NCI-H774 (cell line): ENCODE measurements around the gene TGFBR3L.
"Not testable (repeated sequence)": the region's sequence is repeated elsewhere in the genome, so short reads cannot be mapped to it uniquely, and the experiment has no call there.

Source experiments
- DNase-seq: peaks from one replicate; lab custom pipeline; 2025; lab: John Stamatoyannopoulos, UW

Gene TGFBR3L

DNA sequence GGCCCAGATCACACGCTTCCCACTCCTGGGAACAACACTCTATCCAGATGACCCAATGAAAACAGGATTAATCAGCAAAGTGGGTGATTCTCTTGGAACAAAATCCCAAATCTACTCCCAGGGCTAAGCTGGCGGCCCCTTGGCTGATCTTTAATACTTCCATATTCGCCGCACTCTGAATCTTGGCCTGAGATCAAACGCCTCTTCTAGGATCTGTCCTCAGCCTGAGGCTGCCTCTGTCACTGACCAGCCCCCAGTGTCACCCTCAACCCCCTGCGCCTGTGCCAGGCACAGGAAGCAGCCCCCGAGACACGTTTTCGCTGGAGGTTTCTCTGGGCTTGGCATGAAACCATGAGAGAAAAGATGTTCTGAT is 13.7 kb downstream of the TGFBR3L start:
- no peak for DNase-seq

DNA sequence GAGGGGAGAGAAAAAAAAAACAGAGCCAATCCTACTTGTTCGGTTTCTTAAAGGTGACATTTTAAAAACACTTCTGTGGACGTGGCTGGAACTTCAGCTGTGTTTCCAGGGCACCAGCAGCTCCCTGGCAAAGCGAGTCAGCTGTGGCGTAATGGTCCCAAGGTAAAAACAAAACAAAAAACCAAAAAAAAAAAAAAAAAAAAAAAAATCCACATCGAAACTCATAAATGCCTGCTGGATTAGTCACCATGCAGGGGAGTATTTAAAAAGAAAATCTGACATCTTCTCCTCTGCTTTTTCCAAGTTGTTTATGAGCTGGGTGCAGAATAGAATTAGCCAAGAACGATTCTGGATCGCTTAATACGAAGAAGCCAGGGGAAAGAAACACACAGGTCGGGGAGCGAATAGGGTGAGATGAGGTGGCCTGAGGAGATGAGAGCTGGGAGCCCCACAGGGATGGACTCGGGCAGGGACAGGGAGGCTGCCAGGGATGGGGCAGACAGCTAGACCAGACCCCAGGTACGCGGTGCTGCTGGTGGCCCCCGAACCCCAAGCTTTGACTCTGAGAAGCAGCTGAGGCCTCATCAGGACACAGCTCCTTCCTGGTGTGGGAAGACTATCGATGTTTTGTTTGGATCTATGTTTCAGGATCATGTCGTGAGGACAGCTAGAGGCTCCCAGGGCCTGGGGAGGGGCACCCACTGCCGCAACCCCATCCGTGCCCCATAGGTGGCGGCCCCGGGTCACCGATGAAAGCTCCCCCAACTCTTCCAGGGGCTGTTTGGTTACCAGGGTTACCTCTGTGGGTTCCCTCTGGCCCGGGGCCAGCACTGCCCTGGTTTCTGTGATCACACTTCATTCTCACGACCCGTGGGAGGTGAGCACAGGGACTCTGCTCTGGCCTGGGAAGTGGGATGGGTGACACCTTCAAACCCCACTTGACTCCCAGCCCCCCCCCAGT is 14.4 kb downstream of the TGFBR3L start:
- no peak for DNase-seq

DNA sequence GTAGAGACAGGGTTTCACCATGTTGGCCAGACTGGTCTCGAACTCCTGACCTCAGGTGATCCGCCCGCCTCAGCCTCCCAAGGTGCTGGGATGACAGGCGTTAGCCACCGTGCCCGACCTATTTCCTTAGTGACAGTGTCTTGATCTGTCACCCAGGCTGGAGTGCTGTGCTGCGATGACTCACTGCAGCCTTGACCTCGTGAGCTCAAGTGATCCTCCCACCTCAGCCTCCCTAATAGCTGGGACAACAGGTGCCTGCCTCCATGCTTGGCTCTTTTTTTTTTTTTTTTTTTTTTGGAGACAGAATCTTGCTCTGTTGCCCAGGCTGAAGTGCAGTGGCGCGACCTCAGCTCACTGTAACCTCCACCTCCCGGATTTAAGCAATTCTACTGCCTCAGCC is 15.4 kb downstream of the TGFBR3L start:
- DNase-seq: not testable (repeated sequence)

DNA sequence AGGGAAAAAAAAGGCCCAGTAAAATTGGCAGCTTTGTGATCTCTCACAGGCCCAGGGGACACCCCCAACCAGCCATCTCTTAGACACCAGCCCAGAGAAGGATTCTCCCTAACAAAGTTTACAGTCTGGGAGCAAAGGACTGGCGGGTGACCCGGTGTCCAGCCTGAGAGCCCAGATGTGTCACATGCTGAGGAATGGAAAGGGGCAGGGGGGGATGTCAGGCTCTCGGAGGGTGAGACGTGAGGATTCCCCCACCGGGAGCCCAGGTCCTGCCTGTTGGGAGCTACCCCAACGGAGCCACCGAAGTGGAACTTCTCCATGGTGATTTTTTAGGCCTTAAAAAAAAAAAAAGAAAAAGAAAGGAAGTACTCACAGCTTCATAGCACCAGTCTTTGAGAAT is 16.1 kb downstream of the TGFBR3L start:
- no peak for DNase-seq

DNA sequence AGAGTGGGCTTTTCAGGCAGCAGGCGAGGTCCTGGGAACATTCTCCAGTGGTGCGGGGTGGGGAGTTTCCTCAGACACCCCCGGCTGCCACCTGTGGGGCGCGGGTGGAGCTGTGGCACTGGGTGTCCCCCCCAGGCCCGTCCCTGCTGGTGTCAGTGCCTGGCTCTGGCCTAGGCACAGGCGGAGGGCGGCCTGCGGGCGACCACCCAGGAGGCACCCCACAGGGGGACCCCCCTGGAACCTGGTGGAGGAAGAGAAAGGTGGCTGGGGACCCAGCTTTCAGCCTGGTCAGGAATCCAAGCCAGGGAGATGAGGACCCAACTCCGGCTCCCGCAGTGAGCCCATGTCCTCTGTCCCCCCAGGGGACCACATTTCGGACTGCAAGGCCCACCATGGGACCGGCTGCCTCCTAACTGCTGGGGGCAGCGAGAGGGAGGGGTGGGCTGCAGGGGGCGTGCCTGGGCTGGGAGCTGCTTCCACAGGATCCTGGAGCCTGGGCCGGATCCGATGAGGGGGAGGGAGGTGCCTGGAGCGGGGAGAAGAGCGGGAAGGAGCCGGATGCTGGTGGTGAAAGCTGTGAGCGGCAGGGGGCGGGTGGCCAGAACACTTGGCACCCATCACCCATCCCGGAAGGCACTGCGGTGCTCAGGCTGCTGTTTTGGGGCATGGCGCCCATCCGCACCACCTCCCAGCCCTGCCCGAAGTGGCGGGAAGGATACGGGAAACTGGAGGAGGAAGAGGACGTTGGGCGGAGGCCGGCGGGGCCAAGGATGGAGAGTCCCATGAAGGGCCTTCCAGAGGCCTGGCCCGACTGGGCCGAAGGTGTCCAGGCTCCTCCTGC is 16.8 kb downstream of the TGFBR3L start:
- DNase-seq: no peak

DNA sequence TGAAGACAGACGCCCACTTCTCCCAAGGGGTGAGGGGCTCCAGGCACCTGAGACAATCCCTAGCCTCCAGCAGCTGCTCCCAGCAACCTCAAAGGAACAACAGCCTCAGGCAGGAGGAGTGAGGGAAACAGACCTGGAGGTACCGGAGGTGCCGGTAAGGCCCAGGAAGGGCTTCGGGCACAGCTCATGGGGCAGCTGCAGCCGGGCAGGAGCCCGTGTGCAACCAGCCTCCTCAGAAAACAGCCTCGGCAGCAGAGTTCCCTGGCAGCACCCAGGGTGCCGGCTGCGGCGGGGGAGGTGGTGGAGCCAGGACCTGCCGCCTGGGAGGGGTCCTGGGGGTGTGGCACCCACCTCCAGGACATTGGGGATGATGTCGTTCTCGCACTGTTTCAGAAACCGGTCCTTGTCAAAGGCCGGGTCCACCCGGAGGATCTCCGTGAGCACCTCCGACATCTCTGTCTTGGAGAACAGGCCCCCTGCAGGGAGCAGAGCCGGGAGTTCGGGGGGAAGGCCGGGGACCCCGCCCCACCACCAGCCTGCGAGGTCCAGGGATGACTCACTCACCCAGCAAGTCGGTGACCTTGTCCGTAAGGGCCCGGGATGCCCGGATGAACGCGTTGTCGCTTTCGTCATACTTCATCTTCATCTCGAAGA is 17.8 kb downstream of the TGFBR3L start:
- DNase-seq: no peak

DNA sequence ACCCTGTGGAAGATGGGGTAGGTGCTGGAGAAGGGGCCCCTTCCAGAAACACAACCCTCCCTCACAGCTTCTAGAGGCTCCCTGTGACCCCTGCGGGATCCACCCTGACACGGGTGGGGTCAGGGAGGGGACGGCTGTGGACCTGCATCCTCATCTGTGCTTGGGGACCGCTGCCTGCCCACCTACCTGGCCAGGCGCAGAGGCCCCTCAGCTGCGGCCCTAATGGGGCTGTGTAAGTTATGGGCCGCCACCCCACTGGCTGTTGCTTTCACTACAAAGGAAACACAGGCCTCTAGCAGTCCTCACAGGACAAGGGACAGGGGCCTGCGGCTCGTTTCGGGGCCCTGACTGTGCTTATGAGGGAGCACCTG is 18.3 kb downstream of the TGFBR3L start:
- DNase-seq: no peak

DNA sequence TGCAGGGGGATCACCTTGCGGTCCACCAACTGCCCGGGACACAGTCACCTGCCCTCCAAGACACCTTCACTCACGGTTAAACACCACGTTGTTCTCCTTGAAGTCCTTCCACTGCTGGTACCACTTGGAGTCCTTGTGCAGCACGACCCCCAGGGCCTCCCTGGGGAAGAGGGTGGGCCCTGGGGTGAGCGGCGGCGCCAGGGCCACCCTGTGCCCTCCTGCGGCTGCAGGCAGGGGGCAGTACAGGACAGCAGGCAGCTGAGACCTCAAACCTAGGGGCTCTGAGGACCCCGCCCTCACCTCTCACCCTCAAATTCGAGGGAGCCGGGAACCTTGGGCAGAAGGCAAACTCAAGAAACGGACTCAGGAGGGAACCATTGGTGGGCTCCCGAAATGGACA is 18.8 kb downstream of the TGFBR3L start:
- no peak for DNase-seq

DNA sequence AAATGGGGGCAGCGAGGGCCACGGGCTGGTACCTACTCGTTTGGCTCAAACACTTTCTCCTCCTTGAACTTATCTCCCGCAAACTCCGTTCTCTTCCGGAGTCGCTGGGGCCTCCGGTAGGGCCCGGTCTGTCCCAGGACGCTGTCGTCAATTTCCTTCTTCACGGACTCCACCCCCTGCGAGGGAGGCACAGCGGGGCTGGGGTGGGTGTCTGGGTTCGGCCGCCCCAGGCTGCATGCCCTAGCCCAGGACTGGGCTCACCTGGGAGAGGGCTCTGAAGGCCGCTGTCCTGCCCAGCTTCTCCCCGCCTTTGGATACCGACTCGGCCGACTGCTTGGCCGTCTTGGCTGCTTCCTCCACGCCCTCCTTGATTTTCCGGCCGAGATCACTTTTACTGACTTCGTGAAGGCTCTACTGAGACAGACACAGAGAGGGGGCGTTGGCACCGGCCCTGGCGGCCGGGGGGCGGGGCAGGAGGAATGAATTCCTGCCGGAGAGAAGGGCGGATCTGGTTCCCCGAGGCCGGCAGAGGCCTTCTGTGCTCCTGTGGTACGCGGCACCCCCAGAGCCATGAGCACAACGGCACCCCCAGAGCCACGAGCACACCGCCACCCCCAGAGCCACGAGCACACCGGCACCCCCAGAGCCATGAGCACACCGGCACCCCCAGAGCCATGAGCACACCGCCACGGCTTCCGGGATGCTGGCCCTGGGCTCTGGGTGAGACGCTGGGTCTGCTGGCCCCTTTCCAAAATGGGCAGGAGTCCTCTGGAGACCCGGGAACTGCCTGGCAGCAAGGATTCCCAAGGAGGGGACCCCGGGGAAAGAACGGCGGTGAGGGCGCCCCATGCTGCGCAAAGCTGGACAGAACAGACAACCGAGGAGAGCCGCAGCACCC is 19.4 kb downstream of the TGFBR3L start:
- no peak for DNase-seq

DNA sequence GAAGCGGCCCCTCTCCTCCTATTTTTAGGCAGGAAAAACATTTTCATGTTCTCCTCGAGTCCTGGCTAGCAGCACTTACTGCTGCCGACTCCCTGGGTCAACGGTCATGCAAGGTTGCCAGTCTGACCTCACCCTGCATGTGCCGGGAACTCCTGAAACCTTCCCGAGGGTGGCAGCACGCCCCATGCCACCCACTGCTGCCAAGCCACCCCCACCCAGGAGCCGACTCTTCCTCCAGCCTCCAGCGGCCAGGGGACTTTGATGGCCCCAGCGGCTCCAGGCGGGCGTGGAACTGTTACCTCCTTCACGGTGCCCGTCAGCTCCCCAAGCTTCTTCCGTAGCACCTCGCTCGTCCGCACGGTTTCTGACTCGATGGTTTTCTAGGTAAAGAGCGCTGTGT is 20.1 kb downstream of the TGFBR3L start:
- no peak for DNase-seq

DNA sequence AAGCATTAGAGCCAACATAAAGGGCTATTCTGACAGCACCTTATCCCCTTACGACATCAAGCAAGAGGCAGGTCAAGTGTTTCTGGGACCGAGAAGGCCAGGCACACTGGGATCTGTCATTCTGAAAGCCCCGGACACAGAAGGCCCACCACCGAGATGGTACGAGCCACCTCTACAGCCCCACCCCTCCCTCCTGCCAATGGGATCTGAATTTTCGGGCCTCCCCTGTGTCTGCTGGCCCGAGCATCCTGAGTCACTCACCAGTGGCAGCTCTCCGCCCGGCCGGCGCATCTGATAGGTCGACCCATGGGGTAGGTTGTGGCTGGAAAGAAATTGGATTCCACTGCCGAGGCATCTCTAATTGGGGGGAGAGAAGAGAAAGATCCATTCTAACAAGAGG is 26.2 kb downstream of the TGFBR3L start:
- DNase-seq: no peak

DNA sequence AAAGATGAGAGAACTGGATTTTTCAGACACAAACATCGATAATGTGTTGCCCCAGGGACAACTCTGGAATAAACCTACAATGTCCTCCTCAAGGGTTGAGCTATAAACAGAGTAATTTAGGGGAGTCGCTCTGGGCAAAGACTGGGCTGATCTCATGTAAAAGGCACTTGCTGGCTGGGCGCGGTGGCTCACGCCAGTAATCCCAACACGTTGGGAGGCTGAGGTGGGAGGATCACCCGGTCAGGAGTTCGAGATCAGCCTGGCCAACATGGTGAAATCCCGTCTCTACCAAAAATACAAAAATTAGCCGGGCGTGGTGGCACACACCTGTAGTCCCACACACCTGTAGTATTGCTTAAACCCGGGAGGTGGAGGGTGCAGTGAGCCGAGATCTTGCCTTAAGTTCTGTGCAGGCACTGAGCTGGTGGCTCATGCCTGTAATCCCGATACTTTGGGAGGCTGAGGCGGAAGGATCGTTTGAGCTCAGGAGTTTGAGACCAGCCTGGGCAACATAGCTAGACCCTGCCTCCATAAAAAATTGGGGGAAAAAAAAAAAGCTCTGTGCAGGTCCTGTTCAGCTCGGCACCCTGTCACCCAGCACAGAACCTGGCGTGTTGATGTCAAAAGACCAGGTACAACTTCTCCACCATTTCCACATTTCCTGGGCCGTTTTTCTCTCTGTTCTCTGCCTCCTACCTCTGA is 27.4 kb downstream of the TGFBR3L start:
- no peak for DNase-seq

DNA sequence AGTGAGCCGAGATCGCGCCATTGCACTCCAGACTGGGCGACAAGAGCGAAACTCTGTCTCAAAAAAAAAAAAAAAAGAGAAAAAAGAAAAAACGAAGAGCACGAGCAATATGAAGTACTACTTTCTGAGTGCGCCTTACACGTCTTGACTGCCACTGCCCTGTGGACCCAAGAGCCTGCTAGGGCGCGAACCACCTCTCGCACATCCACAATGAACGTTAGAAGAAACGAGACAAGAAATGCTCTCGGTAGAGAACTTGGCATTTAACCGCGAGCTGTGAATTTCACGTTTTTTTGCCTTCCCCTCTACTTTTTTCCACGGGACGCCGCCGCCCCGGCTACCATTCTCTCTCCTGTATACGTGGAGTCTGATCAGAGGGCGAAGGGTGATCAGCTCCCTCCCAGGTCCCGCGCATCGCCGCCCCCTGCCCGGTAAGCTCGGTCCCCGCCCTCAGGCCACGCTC is 28.4 kb downstream of the TGFBR3L start:
- no peak for DNase-seq

DNA sequence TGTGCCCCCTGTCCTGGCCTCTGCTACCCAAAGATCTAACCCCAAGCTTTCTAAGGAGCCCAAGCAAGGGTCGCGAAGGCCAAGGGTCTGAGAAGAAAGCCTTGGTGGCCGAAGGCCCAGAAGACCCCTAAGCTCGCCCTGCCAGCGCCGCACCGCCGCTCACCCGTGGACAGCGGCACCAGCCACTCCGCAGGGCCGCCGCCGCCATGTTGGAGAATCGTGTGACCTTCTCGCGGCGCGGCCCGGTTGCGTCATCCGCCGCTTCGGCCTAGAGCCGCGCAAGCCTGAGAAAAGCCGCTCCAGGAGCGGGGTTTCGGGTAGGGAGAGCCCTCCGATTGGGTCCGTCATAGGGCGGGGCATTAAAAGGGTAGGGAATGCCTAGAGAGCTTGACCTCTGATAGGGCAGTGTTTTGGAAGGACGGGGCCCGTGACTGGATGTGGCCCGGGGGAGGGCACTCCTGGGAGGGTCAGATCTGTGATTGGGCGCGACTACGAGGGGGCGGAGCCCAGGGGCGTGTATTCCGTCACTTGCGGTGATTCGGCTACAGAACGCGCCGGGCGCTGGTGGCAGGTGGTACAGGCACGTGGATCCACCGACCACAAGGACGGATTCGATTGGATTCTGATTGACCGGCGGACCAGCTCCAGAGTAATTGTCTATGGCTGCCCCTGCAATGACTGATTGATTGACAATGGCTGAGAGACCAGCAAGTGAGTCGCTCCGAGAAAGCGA is 29.0 kb downstream of the TGFBR3L start, which contains the start of gene TIMM44:
TSS of gene TIMM44 (minus strand) at position 223 of the 733 bp plus-strand sequence. CDS start at position 208, 15 bp downstream.
- peak; percentile 99 for DNase-seq

DNA sequence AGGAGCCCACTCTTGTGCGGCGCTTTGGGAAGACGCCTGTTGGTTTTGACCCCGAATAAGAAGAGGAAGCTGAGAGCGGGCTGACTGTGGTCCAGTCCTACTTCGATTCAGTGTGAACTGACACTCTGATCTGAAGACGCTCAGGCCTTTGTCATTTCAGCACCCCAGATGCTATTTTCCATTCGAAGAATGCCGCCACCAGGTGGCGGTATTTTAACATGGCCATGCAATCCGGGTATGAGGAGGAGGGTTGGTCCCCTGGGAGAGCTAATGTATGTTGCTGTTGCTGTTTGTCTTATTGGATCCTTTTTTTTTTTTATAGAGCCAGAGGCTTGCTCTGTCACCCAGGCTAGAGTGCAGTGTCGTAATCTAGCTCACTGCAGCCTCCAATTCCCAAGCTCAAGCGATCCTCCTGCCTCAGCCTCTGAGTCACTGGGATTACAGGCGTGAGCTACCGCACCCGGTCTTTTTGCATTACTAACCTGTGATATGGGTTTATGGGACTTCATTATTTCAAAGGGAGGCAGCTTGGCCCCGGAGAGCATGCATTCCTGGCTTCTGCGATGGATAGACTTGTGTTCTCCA is 29.6 kb downstream of the TGFBR3L start:
- peak; percentile 75 for DNase-seq

DNA sequence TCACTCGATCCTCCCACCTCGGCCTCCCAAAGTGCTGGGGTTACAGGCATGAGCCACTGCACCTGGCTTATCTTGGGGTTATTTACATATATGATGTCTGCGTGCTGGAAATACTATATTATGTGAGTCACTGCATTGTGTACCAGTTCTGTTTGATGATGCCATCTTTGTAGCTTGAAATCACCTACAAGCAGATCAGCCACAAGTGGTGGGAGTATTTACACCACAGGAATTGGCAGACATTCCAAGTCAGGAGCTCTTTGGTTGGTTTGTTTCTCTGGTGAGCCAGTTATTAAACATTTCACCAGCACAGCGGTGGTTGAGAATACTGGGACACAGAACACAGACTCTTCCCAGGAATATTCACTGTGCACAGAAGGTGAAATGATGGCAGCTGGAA is 33.3 kb downstream of the TGFBR3L start:
- DNase-seq: no peak

DNA sequence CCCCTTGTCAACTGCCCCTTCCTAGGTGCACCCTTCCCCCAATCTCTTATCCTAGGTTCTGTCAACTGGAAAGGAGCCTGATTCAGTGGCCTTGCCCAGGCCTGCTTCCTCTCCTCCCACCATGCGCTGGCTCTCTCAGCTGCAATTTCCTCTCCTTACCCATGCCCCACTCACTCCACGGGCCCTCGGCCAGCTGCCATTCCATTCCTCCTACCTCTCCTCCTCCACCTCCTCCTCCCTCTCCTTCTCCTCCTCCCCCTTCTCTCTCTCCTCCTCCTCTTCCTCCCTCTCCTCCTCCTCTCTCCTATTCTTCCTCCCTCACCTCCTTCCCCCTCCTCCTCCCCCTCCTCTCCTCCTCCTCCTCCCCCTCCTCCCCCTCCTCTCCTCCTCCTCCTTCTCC is 38.4 kb downstream of the TGFBR3L start:
- no peak for DNase-seq

DNA sequence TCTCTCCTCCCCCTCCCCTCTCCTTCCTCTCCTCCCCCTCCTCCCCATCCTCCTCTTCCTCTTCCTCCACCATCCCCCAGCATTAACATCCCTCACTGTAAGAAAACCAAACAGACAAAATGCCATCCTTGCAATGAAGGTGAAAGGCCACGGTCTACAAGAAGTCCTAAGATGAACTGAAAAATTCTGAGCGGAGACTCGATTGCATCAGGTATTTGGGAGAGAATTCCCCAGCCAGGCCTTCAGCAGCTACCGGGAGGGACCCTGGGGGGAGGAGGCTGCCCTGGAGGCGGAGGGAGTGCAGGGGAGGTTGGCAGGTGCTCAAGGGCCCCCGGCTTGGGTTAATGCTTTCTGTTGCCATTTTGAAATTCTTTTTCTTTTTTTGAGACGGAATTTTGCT is 38.9 kb downstream of the TGFBR3L start:
- no peak for DNase-seq

DNA sequence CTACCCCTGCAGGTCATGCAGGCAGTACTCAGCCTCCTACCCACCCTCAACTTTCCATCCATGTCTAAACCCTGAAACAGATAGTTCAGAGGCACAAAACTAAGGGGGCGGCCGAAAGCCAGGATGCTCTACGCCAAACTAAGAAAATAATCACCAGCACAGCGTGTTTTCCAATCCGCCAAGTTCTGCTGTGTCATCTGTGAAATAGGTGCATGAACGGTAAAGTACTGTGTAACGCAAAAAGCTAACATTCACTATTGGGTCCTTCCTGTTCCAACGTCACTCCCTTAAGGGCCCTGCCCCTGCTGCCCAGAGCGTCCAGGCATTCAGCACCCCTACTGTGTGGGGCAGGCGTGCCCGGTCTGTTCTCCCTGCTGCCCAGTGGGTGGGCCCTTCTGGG is 41.1 kb downstream of the TGFBR3L start:
- DNase-seq: no peak

DNA sequence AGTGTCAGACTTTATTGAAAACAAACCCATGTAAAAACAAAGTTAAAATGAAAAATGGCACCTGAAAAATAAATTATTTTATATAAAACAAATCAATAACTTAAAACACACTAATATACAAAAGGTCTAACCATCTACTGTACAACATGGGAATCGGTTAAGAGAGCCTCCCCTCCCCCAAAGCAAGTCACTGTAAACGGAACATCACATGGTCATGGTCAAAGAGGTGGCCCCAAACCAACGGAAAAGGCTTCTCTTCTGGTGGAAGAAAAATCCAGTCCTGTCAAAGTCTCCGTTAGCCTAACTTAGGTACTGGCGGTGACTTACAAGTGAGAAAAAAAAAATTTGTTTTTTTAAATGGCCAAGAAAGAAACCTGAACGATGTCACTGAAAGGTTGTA is 44.6 kb downstream of the TGFBR3L start:
- DNase-seq: no peak
